ENCODE results near the gene EFCAB13. TPM values are rescaled to one million over a fixed set of nuclear protein-coding genes. Genes with fewer than 3 reads are reported as not detected.
A peak's percentile ranks its signal among the peaks of the same experiment; 100 is the strongest.

The EFCAB13 gene
- polyA plus RNA-seq, 2 of the 4 experiments (the other 2 are of a cell fraction) = 2.9 to 6.0 TPM

DNA sequence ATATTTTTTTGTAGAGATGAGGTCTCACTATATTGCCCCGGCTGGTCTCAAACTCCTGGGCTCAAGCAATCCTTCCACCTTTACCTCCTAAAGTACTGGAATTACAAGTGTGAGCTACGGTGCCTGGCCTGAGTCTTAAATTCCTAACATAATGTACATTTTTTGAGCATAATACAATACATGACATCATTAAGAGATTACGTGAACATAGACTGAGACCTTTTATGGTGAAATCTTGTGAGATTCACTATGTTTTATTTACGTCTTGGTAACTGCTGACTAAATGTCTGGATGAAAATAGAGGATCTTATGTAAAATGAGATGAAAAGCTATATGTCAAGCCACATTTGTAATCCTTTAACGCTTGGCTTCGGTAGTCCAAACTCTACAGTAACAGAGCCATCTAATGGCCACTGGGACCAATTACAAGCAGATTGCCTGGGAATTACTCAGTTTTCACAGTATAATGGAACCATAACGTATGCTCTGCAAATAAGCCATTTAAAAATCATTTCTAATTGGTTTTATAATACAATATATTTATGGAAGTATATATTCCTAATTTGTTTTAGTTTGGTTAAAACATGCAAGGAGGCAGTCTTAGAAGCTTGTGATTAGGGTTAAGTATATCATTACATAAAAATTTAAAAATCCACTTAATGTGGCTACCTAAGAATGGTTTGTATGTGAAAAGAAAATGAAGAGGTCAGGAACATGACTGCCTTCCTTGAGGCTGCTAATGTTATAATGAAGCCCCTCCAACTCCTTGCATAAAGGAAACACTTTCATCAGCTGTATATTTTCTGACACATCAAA is 8.1 kb upstream of the EFCAB13 start:
- peak; percentile 86 to 94 for ATAC-seq
- peak overlapping the region in 1 of 2 experiments; percentile 39; a peak in 2 of 6 replicates for H3K27ac ChIP-seq
- peaks cover 15% of the 10 kb centered on the region for H3K9me3 ChIP-seq
- peak overlapping the region; percentile 35 for H3K4me2 ChIP-seq
- ChIA-PET CTCF (interaction anchor here (0.7 to 11.6 kb wide), 47 partner anchors 10 to 380 kb away, joined by 3 to 204 read pairs (median 5); partner anchors contain the start of genes CDC27 and ITGB3), POLR2A (interaction anchor here (0.6 to 1.5 kb wide), 2 partner anchors 8 to 81 kb away, joined by 5 to 7 read pairs; partner anchors contain the start of gene EFCAB13)
- TF ChIP-seq CHD4 (IDR thresholded peaks at IDR 0.05; ENCODE audit: borderline replicate concordance) (no peak), FOSB (CRISPR knock-in tag; IDR thresholded peaks at IDR 0.05) (no peak), RAD21 (conservative IDR thresholded peaks at IDR 0.05 in 1 of 2, IDR thresholded peaks at IDR 0.05 in 1 of 2) (peak; percentile 97 to 99), FOSL2 (IDR thresholded peaks at IDR 0.05) (no peak), FOSL2 (CRISPR knock-in tag; IDR thresholded peaks at IDR 0.05) (peak; percentile 19; the same call in 1 of the 2 replicates), CHD2 (IDR thresholded peaks at IDR 0.05; ENCODE audit: low read length, partially characterized antibody) (no peak), GATA3 (IDR thresholded peaks at IDR 0.05; ENCODE audit: borderline replicate concordance) (no peak), SMC3 (IDR thresholded peaks at IDR 0.05) (peak; percentile 96), ZSCAN20 (CRISPR knock-in tag; IDR thresholded peaks at IDR 0.05) (no peak), KDM1A (IDR thresholded peaks at IDR 0.05; ENCODE audit: low read depth) (no peak)
- TF ChIP-seq, protein P1, sequence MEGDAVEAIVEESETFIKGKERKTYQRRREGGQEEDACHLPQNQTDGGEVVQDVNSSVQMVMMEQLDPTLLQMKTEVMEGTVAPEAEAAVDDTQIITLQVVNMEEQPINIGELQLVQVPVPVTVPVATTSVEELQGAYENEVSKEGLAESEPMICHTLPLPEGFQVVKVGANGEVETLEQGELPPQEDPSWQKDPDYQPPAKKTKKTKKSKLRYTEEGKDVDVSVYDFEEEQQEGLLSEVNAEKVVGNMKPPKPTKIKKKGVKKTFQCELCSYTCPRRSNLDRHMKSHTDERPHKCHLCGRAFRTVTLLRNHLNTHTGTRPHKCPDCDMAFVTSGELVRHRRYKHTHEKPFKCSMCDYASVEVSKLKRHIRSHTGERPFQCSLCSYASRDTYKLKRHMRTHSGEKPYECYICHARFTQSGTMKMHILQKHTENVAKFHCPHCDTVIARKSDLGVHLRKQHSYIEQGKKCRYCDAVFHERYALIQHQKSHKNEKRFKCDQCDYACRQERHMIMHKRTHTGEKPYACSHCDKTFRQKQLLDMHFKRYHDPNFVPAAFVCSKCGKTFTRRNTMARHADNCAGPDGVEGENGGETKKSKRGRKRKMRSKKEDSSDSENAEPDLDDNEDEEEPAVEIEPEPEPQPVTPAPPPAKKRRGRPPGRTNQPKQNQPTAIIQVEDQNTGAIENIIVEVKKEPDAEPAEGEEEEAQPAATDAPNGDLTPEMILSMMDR (IDR thresholded peaks at IDR 0.05) = peak; percentile 97
- 14% methylated on average over 7 of the region's 7 CpGs for WGBS (ENCODE audit: missing lambda C conversion rate)
- peaks cover 16% of the 10 kb centered on the region for H3K4me1 ChIP-seq
- DNase-seq (ENCODE audit: low read depth in 1 of 2, low spot score in 1 of 2) = peak; percentile 78 to 84
- peak; percentile 90 for FAIRE-seq
- H3K4me3 ChIP-seq = no peak overlapping the region

DNA sequence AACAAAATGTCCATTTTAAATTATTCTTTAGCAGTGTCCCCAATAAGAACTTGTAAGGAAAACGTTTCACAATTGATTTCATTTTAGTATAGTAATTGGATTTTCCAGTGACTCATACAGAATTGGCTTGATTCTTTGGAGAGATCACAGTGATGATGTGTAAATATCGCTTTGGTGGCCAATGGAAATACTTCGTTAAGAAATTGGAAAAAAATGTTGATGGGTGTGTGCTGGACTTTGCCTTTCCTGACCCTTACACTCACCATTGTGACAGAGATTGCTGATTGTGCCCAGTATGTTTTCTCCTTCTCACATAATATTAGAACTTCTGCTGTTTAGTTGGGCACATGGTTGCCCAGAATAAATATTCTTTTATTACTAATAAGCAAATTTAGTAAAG is 7.4 kb upstream of the EFCAB13 start:
- Histone ChIP-seq H3K4me3 (no peak overlapping the region), H3K4me1 (peaks cover 16% of the 10 kb centered on the region), H3K4me2 (peak overlapping the region; percentile 35), H3K27ac (no peak overlapping the region), H3K9me3 (peaks cover 22% of the 10 kb centered on the region)
- 19% methylated on average over 3 of the region's 3 CpGs for WGBS (ENCODE audit: missing lambda C conversion rate)
- DNase-seq (ENCODE audit: low read depth in 1 of 2, low spot score in 1 of 2) (no peak), ATAC-seq (no peak), FAIRE-seq (no peak)
- POLR2A ChIA-PET = no interaction called here
- TF ChIP-seq, protein P2, sequence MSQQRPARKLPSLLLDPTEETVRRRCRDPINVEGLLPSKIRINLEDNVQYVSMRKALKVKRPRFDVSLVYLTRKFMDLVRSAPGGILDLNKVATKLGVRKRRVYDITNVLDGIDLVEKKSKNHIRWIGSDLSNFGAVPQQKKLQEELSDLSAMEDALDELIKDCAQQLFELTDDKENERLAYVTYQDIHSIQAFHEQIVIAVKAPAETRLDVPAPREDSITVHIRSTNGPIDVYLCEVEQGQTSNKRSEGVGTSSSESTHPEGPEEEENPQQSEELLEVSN (IDR thresholded peaks at IDR 0.05; ENCODE audit: borderline replicate concordance, low read depth) = no peak
- TF ChIP-seq HOXA7 (CRISPR knock-in tag; IDR thresholded peaks at IDR 0.05) (no peak), FOSL2 (IDR thresholded peaks at IDR 0.05) (no peak), FOSL2 (CRISPR knock-in tag; IDR thresholded peaks at IDR 0.05) (peak; percentile 37)
- CTCF ChIA-PET = interaction anchor here (0.9 to 11.6 kb wide), 25 partner anchors 10 to 374 kb away, joined by 3 to 204 read pairs (median 8); partner anchors contain the start of gene ITGB3

DNA sequence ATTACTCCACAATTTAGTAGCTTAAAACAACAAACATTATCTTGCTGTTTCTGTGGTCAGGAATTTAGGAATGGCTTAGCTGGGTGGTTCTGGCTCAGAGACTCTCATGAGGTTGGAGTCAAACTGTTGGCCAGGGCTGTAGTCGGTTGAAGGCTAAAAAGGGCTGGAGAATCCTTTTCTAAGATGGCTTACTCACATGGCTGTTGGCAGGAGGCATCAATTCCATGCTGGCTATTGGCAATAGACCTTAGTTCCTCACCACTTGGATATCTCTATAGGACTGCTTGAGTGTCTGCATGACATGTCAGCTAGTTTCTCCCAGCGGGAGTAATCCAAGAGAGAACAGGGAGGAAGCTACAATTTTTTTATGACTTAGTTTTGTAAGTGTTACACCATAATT is 6.6 kb upstream of the EFCAB13 start:
- Histone ChIP-seq H3K4me3 (no peak overlapping the region), H3K9me3 (peaks cover 25% of the 10 kb centered on the region), H3K27ac (no peak overlapping the region), H3K4me1 (peaks cover 16% of the 10 kb centered on the region), H3K4me2 (no peak overlapping the region)
- POLR2A ChIA-PET = no interaction called here
- TF ChIP-seq ZSCAN20 (CRISPR knock-in tag; IDR thresholded peaks at IDR 0.05) (no peak), ZFP36 (IDR thresholded peaks at IDR 0.05; ENCODE audit: borderline replicate concordance, partially characterized antibody) (no peak)
- 54% methylated on average over 2 of the region's 2 CpGs for WGBS (ENCODE audit: missing lambda C conversion rate)
- DNase-seq (ENCODE audit: low read depth in 1 of 2, low spot score in 1 of 2) (no peak), FAIRE-seq (no peak), ATAC-seq (no peak)
- CTCF ChIA-PET = interaction anchor here (0.9 to 11.6 kb wide), 14 partner anchors 11 to 375 kb away, joined by 3 to 204 read pairs (median 20); partner anchors contain the start of gene ITGB3

Measured in A549 (cell line).